Fibroblast of mammary gland (primary cell): ENCODE measurements around the gene DENND4A.

Experiments
- DNase-seq: peaks from one replicate; pipeline ENCODE4 v3.0.0-alpha.2; 2010; ENCODE audit warnings: low read depth
- H3K4me3 ChIP-seq: 2 replicates; pipeline ENCODE4 v1.5.1; 2011; ENCODE audit warnings: low read depth, mild to moderate bottlenecking, low read length, moderate library complexity; ENCODE audit not compliant: control insufficient read depth
- CTCF ChIP-seq: conservative IDR thresholded peaks from 2 replicates; pipeline ENCODE4 v1.5.1; 2011; ENCODE audit warnings: low read depth, low read length, inconsistent platforms; ENCODE audit not compliant: control insufficient read depth, insufficient read depth

DENND4A gene

GRCh38 chr15:65793818-65794104 is 1.7 kb upstream of the DENND4A start:
- no peak overlapping the region for H3K4me3 ChIP-seq
- no peak for TF ChIP-seq CTCF
- no peak for DNase-seq

- no peak for DNase-seq
- H3K4me3 ChIP-seq: peak overlapping the region; percentile 59
- TF ChIP-seq CTCF: no peak
Observed at GRCh38 chr15:65792988-65793817, 1.1 kb upstream of the DENND4A start.

- peak; percentile 26 for DNase-seq
- peak overlapping the region; percentile 59 for H3K4me3 ChIP-seq
- no peak for TF ChIP-seq CTCF
Observed at GRCh38 chr15:65791335-65792137, 557 bp downstream of the DENND4A start.

- DNase-seq: peak; percentile 25
- H3K4me3 ChIP-seq: peak overlapping the region; percentile 59
- TF ChIP-seq CTCF: no peak
Observed at GRCh38 chr15:65790694-65791334, 1.3 kb downstream of the DENND4A start.

GRCh38 chr15:65789759-65790425 is 2.2 kb downstream of the DENND4A start:
- TF ChIP-seq CTCF: no peak
- H3K4me3 ChIP-seq: peak overlapping the region; percentile 59
- no peak for DNase-seq

- TF ChIP-seq CTCF: no peak
- no peak overlapping the region for H3K4me3 ChIP-seq
- DNase-seq: no peak
Observed at GRCh38 chr15:65789105-65789504, 3.0 kb downstream of the DENND4A start.
